IMR-90 (cell line): ENCODE data around the gene PSENEN. TPM values are rescaled to one million over a fixed set of nuclear protein-coding genes. Genes with fewer than 3 reads are reported as not detected.

Source experiments
- ATAC-seq: fragments of 200-7000 bp; cut with Tn5 transposase; 2 replicates; pipeline ENCODE4 v1.9.1; 2020; ENCODE audit warnings: low read depth, mild to moderate bottlenecking, moderate library complexity
- BruUV-seq: library from RNA; stranded (reverse); fragments of 400-500 nt; replicated peaks from 2 replicates; lab custom pipeline; 2021; lab: Mats Ljungman, UMichigan
- CTCF ChIA-PET: fragments of 300-600 bp; formaldehyde crosslinking; extraction: SDS; loops from one replicate; lab custom pipeline; 2021; ENCODE audit warnings: antibody characterized with exemption; lab: Yijun Ruan, JAX
- POLR2A ChIA-PET: fragments of 300-600 bp; sonication (Branson Sonifier 250); formaldehyde crosslinking; loops from one replicate; lab custom pipeline; 2022; ENCODE audit warnings: antibody characterized with exemption; ENCODE audit not compliant: unreplicated experiment; lab: Charles Lee
- DNase-seq: peaks from one replicate; pipeline ENCODE4 v3.0.0; 2013
- H2AFZ ChIP-seq: replicated peaks from 2 replicates; pipeline ENCODE3; 2013; ENCODE audit warnings: low read length, mild to moderate bottlenecking; ENCODE audit not compliant: poor library complexity
- H2AK5ac ChIP-seq: 2 replicates; pipeline ENCODE4 v1.6.1; 2013; ENCODE audit warnings: low read depth, low read length, inconsistent platforms
- H2AK9ac ChIP-seq: replicated peaks from 2 replicates; pipeline ENCODE3; 2013; ENCODE audit warnings: mild to moderate bottlenecking, low read depth, low read length, moderate library complexity; ENCODE audit not compliant: poor library complexity
- H2BK120ac ChIP-seq: 2 replicates; pipeline ENCODE4 v1.6.1; 2013; ENCODE audit warnings: low read depth, low read length, inconsistent platforms
- H2BK15ac ChIP-seq: 3 replicates; pipeline ENCODE4 v1.6.1; 2013; ENCODE audit warnings: low read depth, low read length, inconsistent platforms
- H2BK20ac ChIP-seq: 2 replicates; pipeline ENCODE4 v1.6.1; 2013; ENCODE audit warnings: low read depth, mild to moderate bottlenecking, inconsistent platforms, low read length, moderate library complexity
- H2BK5ac ChIP-seq: 2 replicates; pipeline ENCODE4 v1.6.1; 2013; ENCODE audit warnings: mild to moderate bottlenecking, low read depth, low read length, inconsistent platforms; ENCODE audit not compliant: poor library complexity, severe bottlenecking
- H3K14ac ChIP-seq: replicated peaks from 2 replicates; pipeline ENCODE4 v1.6.1; 2013; ENCODE audit warnings: low read depth, low read length, inconsistent platforms
- H3K18ac ChIP-seq: 2 replicates; pipeline ENCODE4 v1.6.1; 2013; ENCODE audit warnings: low read depth, low read length, control low read depth
- H3K23ac ChIP-seq: 2 replicates; pipeline ENCODE4 v1.6.1; 2013; ENCODE audit warnings: low read depth, low read length, inconsistent platforms
- H3K27ac ChIP-seq: 2 replicates; pipeline ENCODE4 v1.5.1; 2013; ENCODE audit warnings: mild to moderate bottlenecking, control low read depth, low read length; ENCODE audit not compliant: insufficient read depth
- H3K27me3 ChIP-seq: 2 replicates; pipeline ENCODE4 v1.6.1; 2013; ENCODE audit warnings: low read length; ENCODE audit not compliant: control insufficient read depth, insufficient read depth
- H3K36me3 ChIP-seq: 2 replicates; pipeline ENCODE4 v1.6.1; 2013; ENCODE audit warnings: low read length, mixed read lengths; ENCODE audit not compliant: control insufficient read depth, insufficient read depth
- H3K4ac ChIP-seq: 2 replicates; pipeline ENCODE4 v1.6.1; 2013; ENCODE audit warnings: low read depth, low read length, inconsistent platforms
- H3K4me1 ChIP-seq: 2 replicates; pipeline ENCODE4 v1.6.1; 2013; ENCODE audit warnings: low read length, mixed read lengths; ENCODE audit not compliant: control insufficient read depth, insufficient read depth
- H3K4me2 ChIP-seq: 2 replicates; pipeline ENCODE4 v1.6.1; 2013; ENCODE audit warnings: low read depth, mild to moderate bottlenecking, control low read depth, low read length, moderate library complexity
- H3K4me3 ChIP-seq: 2 replicates; pipeline ENCODE4 v1.5.1; 2013; ENCODE audit warnings: low read depth, mild to moderate bottlenecking, control low read depth, low read length, moderate library complexity; ENCODE audit not compliant: insufficient read depth
- H3K56ac ChIP-seq: 2 replicates; pipeline ENCODE4 v1.6.1; 2013; ENCODE audit warnings: low read length, inconsistent platforms; ENCODE audit not compliant: insufficient read depth; ENCODE audit errors: extremely low read depth
- H3K79me1 ChIP-seq, 2 experiments: 2 replicates each; pipeline ENCODE4 v1.6.1; 2013; ENCODE audit warnings: low read length in 2 of 2, inconsistent platforms in 1 of 2, low read depth in 1 of 2
- H3K9ac ChIP-seq: 2 replicates; pipeline ENCODE4 v1.6.1; 2013; ENCODE audit warnings: low read depth, low read length, control low read depth
- H3K9me1 ChIP-seq: 2 replicates; pipeline ENCODE4 v1.6.1; 2013; ENCODE audit warnings: low read length, inconsistent platforms; ENCODE audit not compliant: insufficient read depth
- H3K9me3 ChIP-seq: 2 replicates; pipeline ENCODE4 v1.6.1; 2013; ENCODE audit warnings: low read length; ENCODE audit not compliant: control insufficient read depth, insufficient read depth
- H4K20me1 ChIP-seq: 2 replicates; pipeline ENCODE4 v1.6.1; 2013; ENCODE audit warnings: low read length, inconsistent platforms; ENCODE audit not compliant: insufficient read depth
- H4K5ac ChIP-seq: 2 replicates; pipeline ENCODE4 v1.6.1; 2013; ENCODE audit warnings: mild to moderate bottlenecking, low read depth, low read length, control low read depth
- H4K8ac ChIP-seq, 2 experiments: 2 replicates each; pipeline ENCODE4 v1.6.1; 2013; ENCODE audit warnings: low read depth in 2 of 2, low read length in 2 of 2, control low read depth in 1 of 2, inconsistent platforms in 1 of 2
- H4K91ac ChIP-seq: 2 replicates; pipeline ENCODE4 v1.6.1; 2013; ENCODE audit warnings: low read depth, low read length, inconsistent platforms; ENCODE audit not compliant: insufficient read depth
- BHLHE40 ChIP-seq: fragments of 150-350 bp; IDR thresholded peaks from 2 replicates; pipeline ENCODE4 v1.6.1; 2016; ENCODE audit warnings: mild to moderate bottlenecking, low read depth, low read length
- CEBPB ChIP-seq: IDR thresholded peaks from 2 replicates; pipeline ENCODE4 v1.6.1; 2012; ENCODE audit warnings: low read depth, low read length, improper control_type of control experiment
- CHD1 ChIP-seq: IDR thresholded peaks from 2 replicates; pipeline ENCODE4 v1.6.1; 2012; ENCODE audit warnings: low read depth, low read length, improper control_type of control experiment
- CTCF ChIP-seq: conservative IDR thresholded peaks from 2 replicates; pipeline ENCODE4 v1.5.1; 2012; ENCODE audit warnings: mild to moderate bottlenecking, low read depth, low read length, improper control_type of control experiment
- ELK1 ChIP-seq: fragments of 150-350 bp; IDR thresholded peaks from 2 replicates; pipeline ENCODE4 v1.6.1; 2016; ENCODE audit warnings: low read depth, mild to moderate bottlenecking, low read length, moderate library complexity, borderline replicate concordance
- MAFK ChIP-seq: IDR thresholded peaks from 2 replicates; pipeline ENCODE4 v1.6.1; 2012; ENCODE audit warnings: low read depth, low read length, improper control_type of control experiment
- MAZ ChIP-seq: IDR thresholded peaks from 2 replicates; pipeline ENCODE4 v1.6.1; 2012; ENCODE audit warnings: low read depth, mild to moderate bottlenecking, low read length, improper control_type of control experiment, moderate library complexity, borderline replicate concordance
- MXI1 ChIP-seq: IDR thresholded peaks from 2 replicates; pipeline ENCODE4 v1.6.1; 2012; ENCODE audit warnings: low read depth, mild to moderate bottlenecking, low read length, moderate library complexity, borderline replicate concordance
- NFE2L2 ChIP-seq: fragments of 150-350 bp; IDR thresholded peaks from 2 replicates; pipeline ENCODE4 v1.6.1; 2016; ENCODE audit warnings: low read depth, mild to moderate bottlenecking, low read length
- RAD21 ChIP-seq: IDR thresholded peaks from 2 replicates; pipeline ENCODE4 v1.6.1; 2012; ENCODE audit warnings: low read length, improper control_type of control experiment
- SMC3 ChIP-seq: fragments of 150-350 bp; IDR thresholded peaks from 2 replicates; pipeline ENCODE4 v1.6.1; 2016; ENCODE audit warnings: low read depth, mild to moderate bottlenecking, antibody characterized with exemption, low read length, moderate library complexity
- USF2 ChIP-seq: fragments of 150-350 bp; IDR thresholded peaks from 2 replicates; pipeline ENCODE4 v1.6.1; 2017; ENCODE audit warnings: mild to moderate bottlenecking, antibody characterized with exemption, low read length, low read depth
- WGBS, 2 experiments: methylation state at CpG; one replicate each; pipeline versions ENCODE4 v1.1.5 to v1.1.7; 2013; ENCODE audit warnings: missing lambda C conversion rate in 2 of 2; ENCODE audit not compliant: insufficient read length in 1 of 2; ENCODE audit errors: extremely low coverage in 2 of 2; 5-methylcytosine and 5-hydroxymethylcytosine counted together
- dilution Hi-C: fragments of 300-500 bp; cut with HindIII; formaldehyde crosslinking; loops from one replicate; pipeline ENCODE4 v1.14.3; 2018; ENCODE audit warnings: low sequenced_read_pairs; ENCODE audit not compliant: unreplicated experiment
- in situ Hi-C: fragments of 300-500 bp; cut with MboI; formaldehyde crosslinking; loops from 3 replicates; pipeline ENCODE4 v1.14.3; 2019; ENCODE audit warnings: low sequenced_read_pairs, inconsistent platforms, mixed read lengths
- intact Hi-C: fragments of 100-400 bp; cut with micrococcal nuclease; formaldehyde crosslinking; loops from 2 replicates; pipeline ENCODE4 v1.10.0; 2022
- polyA plus RNA-seq, 3 experiments: library from polyadenylated mRNA; depleted of rRNA; stranded (reverse); fragments of >200 nt; gene quantifications; 2 replicates each; pipeline ENCODE4 v1.2.3, GENCODE V29; 2012; ENCODE audit warnings: low replicate concordance in 1 of 3
- total RNA-seq: library from RNA; depleted of rRNA; stranded (reverse); fragments of >200 nt; gene quantifications from 2 replicates; pipeline ENCODE4 v1.2.3, GENCODE V29; 2012

PSENEN gene
- total and polyA plus RNA-seq, 2 of the 4 experiments (the other 2 are of a cell fraction), result 9.0 to 47.0 TPM

- H3K4me1 ChIP-seq, result peaks cover 6% of the 10 kb centered on the region; the same call in 1 of the 2 replicates
- H2AK9ac ChIP-seq, result peak overlapping the region; percentile 93
- H4K5ac ChIP-seq, result no peak overlapping the region
- peak overlapping the region; percentile 78 for H3K4me2 ChIP-seq
- WGBS, 2 experiments, result 0% methylated on average over 14 of the region's 41 CpGs; no CpG with 5 or more reads in 1 of the 2 experiments
- H3K56ac ChIP-seq, result no peak overlapping the region
- H3K4me3 ChIP-seq, result peak overlapping the region; percentile 50
- H3K27me3 ChIP-seq, result no peaks in the 10 kb centered on the region
- CTCF ChIA-PET, result interaction anchor here (1.0 to 1.4 kb wide), 2 partner anchors 75 to 186 kb away, joined by 3 to 4 read pairs; no protein-coding TSS in a partner anchor
- POLR2A ChIA-PET, result no interaction called here
- peak overlapping the region; percentile 77 for H2AK5ac ChIP-seq
- H3K4ac ChIP-seq, result peak overlapping the region; percentile 80
- H3K18ac ChIP-seq, result no peak overlapping the region; the same call in 1 of the 2 replicates
- no peak overlapping the region for H2BK20ac ChIP-seq
- H2BK5ac ChIP-seq, result peak overlapping the region; percentile 72
- in situ Hi-C loops, result no loop called here
- dilution Hi-C loops, result no loop called here
- TSS peak; percentile 63 for BruUV-seq
- H4K8ac ChIP-seq, result peak overlapping the region in 1 of 2 experiments; percentile 85; a peak in 1 of 4 replicates
- peaks cover 7% of the 10 kb centered on the region; the same call in 1 of the 2 replicates for H3K9me1 ChIP-seq
- no peaks in the 10 kb centered on the region for H4K20me1 ChIP-seq
- no peaks in the 10 kb centered on the region for H3K36me3 ChIP-seq
- H2BK15ac ChIP-seq, result no peak overlapping the region; the same call in 2 of the 3 replicates
- intact Hi-C loops, result loop anchor here (2.0 kb wide), 2 partner anchors 28 to 76 kb away; no protein-coding TSS in a partner anchor
- H3K27ac ChIP-seq, result peak overlapping the region; percentile 64
- DNase-seq (peak; percentile 94), ATAC-seq (peak; percentile 70)
- H3K9me3 ChIP-seq, result no peaks in the 10 kb centered on the region
- H2BK120ac ChIP-seq, result no peak overlapping the region
- peak overlapping the region; percentile 89 for H4K91ac ChIP-seq
- peak overlapping the region; percentile 44 for H3K9ac ChIP-seq
- H3K14ac ChIP-seq, result peak overlapping the region; percentile 82
- H3K23ac ChIP-seq, result no peak overlapping the region
- H3K79me1 ChIP-seq, result peaks cover under 1 to 43% of the 10 kb centered on the region in 2 experiments; a peak in 2 of 4 replicates
- H2AFZ ChIP-seq, result peak overlapping the region; percentile 97
- TF ChIP-seq BHLHE40 (no peak), ELK1 (no peak), RAD21 (peak; percentile 44), MAZ (peak; percentile 65; the same call in 1 of the 2 replicates), CHD1 (0 out of 2 replicates have a peak, but pooled peaks have one; percentile 80), MAFK (no peak), SMC3 (peak; percentile 52), NFE2L2 (no peak), USF2 (0 out of 2 replicates have a peak, but pooled peaks have one; percentile 3), MXI1 (peak; percentile 92; the same call in 1 of the 2 replicates), CTCF (peak; percentile 59), CEBPB (no peak)
These were observed 772 bp upstream of the PSENEN start for GRCh38 chr19:35744430-35745327.
